C4-2B (cell line): ENCODE results near the gene TMEM178B.

Source experiments
- CTCF ChIP-seq: fragments of 450-650 bp; conservative IDR thresholded peaks from 2 replicates; pipeline ENCODE4 v1.5.1; 2017; ENCODE audit warnings: mild to moderate bottlenecking
- ZFX ChIP-seq: fragments of 450-650 bp; IDR thresholded peaks from 2 replicates; pipeline ENCODE4 v1.6.1; 2017

DNA sequence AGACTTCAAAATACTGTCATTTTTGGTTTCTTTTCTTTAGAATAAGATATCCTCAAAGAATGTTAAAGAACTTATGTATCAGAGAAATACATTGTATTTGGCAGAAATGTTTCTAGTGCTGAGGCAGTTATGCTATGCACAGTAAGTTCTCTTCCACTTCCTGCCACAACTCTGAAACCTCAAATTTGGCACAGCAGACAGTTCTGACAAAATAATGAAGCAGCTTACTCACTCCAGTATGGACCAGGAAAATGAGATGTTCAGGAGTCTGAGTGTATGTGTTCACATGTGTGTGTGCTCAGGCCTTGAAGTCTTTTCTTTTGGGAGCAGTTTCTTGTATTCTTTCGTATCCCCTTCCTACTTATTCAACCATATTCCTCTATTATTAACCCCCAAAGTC, 280.4 kb downstream of the TMEM178B start:
- TF ChIP-seq CTCF (no peak), ZFX (no peak)
